WI38 (cell line): ENCODE data around the gene KCNC2.

Experiments used
- H3K4me3 ChIP-seq: 2 replicates; pipeline ENCODE4 v1.5.1; 2011; ENCODE audit warnings: low read depth, mild to moderate bottlenecking, control low read depth, low read length
- CTCF ChIP-seq: IDR thresholded peaks from 2 replicates; pipeline ENCODE4 v1.5.1; 2012; ENCODE audit warnings: low read depth, mild to moderate bottlenecking, control low read depth, low read length

The KCNC2 gene

GRCh38 chr12:75212072-75212471 is 2.4 kb upstream of the KCNC2 start:
- H3K4me3 ChIP-seq, result no peak overlapping the region
- no peak for TF ChIP-seq CTCF

DNA sequence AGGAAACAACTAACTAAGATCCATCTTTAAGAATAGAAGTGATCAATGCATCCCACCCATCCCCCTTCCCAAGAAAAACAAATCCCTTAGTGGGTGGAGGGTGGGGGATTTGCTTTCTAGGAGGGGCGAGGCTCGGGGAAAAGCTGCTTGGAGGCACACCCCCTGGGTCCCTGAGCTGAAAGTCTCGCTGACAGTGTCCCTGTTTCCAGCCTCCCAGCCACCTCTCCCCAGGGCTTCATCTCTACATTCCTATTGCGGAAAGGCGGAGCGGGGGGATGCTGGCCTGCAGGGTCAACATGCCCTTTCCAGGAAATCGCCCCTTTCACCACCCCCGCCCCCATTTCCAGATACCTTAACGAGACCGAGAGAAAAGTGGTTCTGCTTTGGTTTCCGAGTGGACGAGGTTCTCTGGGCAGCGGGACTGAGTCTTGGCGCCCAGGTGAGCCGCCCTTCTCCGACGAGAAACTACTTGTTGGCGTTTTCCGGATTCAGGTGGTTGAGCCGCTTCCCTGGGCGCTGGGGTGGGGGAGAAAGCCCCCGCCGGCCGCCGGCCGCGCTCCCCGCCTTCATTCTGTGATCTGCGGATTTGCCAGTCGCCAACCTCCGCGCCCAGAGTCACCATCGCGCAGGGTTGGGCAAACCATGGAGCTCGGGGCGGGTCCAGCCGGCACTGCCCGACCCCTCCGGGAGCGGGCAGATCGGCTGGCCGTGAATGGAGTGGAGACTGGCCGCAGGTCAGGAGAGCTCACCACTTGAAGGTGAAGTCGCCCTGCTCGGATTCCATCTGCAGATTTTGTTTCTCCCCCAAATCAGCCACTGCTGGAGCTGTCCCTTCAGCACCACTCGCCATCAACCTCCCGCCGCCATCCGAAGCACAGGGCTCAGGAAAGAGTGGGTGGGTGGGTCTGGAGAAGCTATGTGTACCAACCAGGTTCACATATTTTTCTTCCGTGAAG is 505 bp downstream of the KCNC2 start:
- no peak for TF ChIP-seq CTCF
- H3K4me3 ChIP-seq, result no peak overlapping the region

- no peak overlapping the region for H3K4me3 ChIP-seq
- TF ChIP-seq CTCF, result no peak
These were observed 2.1 kb downstream of the KCNC2 start for GRCh38 chr12:75207338-75208083.

GRCh38 chr12:75205558-75205957 is 4.1 kb downstream of the KCNC2 start:
- no peak overlapping the region for H3K4me3 ChIP-seq
- no peak for TF ChIP-seq CTCF

DNA sequence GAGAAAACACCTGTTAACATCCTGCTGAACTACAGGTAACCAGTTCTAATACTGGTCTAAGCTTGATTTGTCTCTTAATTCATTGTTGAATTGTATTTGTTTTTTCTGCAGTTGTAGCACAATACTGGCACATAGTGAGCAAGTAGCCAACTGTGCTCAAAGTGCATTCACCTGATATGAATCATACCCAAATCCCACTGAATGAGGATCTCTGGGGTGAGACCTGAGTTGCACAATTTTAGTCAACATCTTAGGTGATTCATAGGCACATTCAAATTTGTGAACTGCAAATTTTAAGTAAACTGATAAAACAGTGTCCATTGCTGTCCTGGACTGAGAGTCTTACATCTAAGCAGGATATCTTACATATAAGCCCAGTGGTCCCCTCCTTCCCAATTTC is 12.8 kb downstream of the KCNC2 start:
- no peak overlapping the region for H3K4me3 ChIP-seq
- TF ChIP-seq CTCF, result no peak

DNA sequence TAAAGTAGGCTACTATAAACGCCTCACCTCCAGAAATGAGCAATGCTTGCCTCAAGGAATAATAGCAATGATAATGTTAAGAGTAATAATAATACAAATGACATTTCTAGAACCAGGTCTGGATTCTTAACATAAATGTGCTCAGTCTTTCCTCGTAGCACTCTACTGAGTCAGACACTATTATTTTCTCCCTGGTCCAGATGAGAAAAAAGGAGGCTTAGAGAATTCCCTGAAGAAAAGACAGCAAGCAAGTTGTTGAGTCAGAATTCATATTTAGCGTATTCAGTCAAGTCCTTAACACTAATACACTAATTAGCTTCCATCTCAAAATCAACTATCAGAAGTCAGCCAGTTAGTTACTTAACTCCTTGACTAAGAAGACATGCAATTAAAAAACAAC is 13.2 kb downstream of the KCNC2 start:
- H3K4me3 ChIP-seq, result no peak overlapping the region
- no peak for TF ChIP-seq CTCF

- no peak for TF ChIP-seq CTCF
- H3K4me3 ChIP-seq, result no peak overlapping the region
These were observed 15.4 kb downstream of the KCNC2 start for GRCh38 chr12:75194250-75194649.
